ENCODE data around the gene STAMBPL1.

STAMBPL1 gene

GRCh38 chr10:88893611-88894010 is 13.6 kb downstream of the STAMBPL1 start:
- no peak for DNase-seq (ENCODE audit: low spot score)

GRCh38 chr10:88895250-88895649 is 15.2 kb downstream of the STAMBPL1 start:
- DNase-seq (ENCODE audit: low spot score) = no peak

DNA sequence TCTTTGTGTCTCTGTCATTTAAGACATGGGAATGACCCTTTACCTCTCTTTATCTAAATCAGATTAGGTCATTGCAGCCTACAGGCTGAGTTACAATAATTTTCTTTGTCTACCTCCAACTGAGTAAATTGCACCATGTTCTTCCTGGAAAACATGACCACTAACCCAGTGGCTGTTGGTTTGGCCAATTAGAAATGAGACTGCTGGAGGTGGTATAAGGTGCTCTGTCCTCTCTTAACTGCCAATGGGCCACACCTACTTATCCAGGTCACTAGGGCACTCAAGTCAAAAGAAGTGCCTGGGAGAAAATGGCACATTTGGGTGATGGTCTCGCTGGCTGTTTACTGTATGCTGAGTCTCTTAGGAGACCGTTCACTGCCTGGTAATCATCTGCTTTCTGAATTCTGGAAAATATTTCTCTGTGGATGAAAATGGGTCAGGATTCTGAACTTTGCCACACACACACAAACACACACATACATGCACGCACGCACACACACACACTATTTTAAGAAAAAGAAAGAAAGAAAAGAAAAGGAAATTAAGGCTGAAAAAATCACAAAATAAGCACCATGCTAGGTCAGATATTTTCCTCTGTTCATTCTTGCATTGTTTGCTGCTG is 16.4 kb downstream of the STAMBPL1 start:
- DNase-seq (ENCODE audit: low spot score) = no peak

DNA sequence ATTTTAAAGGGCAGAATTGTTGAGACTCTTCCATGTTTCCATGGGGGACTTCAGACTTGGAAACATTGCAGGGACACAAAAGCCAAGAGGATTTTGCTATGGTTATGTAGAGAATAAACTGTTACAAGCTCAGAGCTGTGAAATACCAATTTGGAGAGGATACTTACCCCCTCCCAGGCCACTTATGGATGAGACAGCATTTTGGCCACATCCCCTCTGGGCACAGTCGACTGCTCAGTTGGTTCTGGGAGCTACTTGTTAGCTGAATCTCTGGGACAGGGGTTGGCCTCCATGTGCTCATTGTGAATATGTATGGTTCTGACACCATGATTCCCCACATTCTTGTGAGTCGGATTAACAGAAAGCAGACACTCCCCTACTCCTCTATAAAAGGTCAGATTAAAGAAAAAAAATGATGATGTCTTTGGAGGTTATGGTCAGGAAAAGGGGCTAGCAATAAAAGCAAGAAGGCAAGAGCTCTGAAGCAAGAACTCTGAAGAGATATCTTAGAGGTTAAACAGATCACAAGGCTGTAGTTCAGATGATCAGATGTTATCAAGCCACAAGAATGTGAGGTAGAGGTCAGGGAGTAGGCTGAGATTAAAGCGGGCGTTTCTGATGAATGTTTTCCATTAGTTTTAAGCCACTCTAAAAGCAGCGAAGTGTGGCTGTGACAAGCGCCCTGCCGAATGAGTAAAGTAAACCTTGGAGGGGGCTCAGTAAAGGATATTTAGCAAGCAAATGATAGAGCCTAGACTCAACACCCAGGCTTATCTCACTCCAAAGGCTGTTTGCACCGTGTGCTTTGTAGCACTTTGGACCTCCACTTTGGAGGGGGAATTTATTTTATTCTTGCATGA is 17.2 kb downstream of the STAMBPL1 start:
- no peak for DNase-seq (ENCODE audit: low spot score)

GRCh38 chr10:88898727-88899126 is 18.7 kb downstream of the STAMBPL1 start:
- DNase-seq (ENCODE audit: low spot score) = no peak

GRCh38 chr10:88899886-88900285 is 19.8 kb downstream of the STAMBPL1 start:
- no peak for DNase-seq (ENCODE audit: low spot score)

GRCh38 chr10:88901206-88901983 is 21.4 kb downstream of the STAMBPL1 start:
- DNase-seq (ENCODE audit: low spot score) = no peak

- DNase-seq (ENCODE audit: low spot score) = no peak
Observed at GRCh38 chr10:88901984-88902789, 22.1 kb downstream of the STAMBPL1 start.

- no peak for DNase-seq (ENCODE audit: low spot score)
Observed at GRCh38 chr10:88903715-88904114, 23.7 kb downstream of the STAMBPL1 start.

DNA sequence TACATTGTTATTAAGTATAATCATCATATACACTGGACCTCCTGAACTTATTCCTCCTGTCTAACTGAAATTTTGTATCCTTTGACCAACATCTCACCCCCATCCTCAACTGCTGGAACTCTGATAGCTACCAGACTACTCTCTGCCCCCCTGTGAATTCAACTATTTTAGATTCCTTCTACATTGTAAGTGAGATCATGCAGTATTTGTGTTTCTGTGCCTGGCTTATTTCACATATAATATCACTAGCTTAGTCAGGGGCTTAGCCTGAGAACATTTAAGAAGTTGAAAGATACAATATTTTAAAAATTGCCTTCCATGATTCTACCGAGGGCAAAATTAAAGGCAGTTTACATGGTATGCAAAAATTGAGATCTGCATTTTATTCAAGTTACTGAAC is 26.9 kb downstream of the STAMBPL1 start:
- no peak for DNase-seq (ENCODE audit: low spot score)

GRCh38 chr10:88908194-88908593 is 28.1 kb downstream of the STAMBPL1 start:
- no peak for DNase-seq (ENCODE audit: low spot score)

DNA sequence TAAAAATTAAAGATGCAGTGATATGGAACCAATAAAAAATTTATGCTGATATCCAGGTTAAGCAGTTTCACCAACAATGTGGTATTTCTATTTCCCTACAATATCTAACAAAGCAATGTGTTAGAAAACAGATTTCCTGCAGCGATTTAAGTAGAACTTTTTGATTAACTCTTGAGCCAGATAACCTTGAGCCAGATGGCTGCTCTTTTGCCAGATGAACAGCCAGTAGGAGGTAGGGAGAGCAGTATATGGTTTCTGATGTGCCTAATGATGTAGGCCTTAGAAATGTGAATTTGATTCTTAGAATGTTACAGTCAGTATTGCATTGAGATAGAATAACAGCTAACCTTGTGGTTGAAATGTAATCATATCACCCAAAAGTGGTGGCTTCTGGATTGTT is 31.1 kb downstream of the STAMBPL1 start:
- no peak for DNase-seq (ENCODE audit: low spot score)

GRCh38 chr10:88911851-88912250 is 31.8 kb downstream of the STAMBPL1 start:
- DNase-seq (ENCODE audit: low spot score) = no peak

DNA sequence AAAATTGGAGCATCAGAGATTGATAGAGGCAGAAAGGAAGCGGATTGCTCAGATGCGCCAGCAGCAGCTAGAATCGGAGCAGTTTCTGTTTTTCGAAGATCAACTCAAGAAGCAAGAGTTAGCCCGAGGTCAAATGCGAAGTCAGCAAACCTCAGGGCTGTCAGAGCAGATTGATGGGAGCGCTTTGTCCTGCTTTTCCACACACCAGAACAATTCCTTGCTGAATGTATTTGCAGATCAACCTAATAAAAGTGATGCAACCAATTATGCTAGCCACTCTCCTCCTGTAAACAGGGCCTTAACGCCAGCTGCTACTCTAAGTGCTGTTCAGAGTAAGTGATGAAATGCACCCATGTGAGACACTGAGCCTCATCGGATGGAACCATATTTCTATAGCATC is 33.1 kb downstream of the STAMBPL1 start:
- no peak for DNase-seq (ENCODE audit: low spot score)

DNA sequence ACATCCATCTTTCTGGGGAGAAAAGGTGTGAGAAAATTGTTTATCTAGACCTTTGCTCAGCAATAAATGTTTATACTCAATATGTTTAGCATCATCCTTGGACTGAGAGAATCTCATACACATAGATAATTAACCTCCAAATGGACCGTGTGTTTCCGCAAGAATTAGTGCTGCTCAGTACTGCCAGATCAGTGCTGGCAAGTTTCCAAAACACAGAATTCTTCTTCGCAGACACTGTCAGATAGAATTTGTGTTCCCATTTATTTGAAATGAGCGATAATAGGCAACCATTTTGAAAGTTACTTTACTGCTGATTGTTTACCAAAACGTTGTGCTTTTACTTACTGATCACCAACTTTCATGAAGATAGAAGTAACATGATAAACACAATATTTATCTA is 33.7 kb downstream of the STAMBPL1 start:
- DNase-seq (ENCODE audit: low spot score) = no peak

- no peak for DNase-seq (ENCODE audit: low spot score)
Observed at GRCh38 chr10:88915781-88916180, 35.7 kb downstream of the STAMBPL1 start.

GRCh38 chr10:88916231-88916630 is 36.2 kb downstream of the STAMBPL1 start:
- DNase-seq (ENCODE audit: low spot score) = no peak

- no peak for DNase-seq (ENCODE audit: low spot score)
Observed at GRCh38 chr10:88916986-88917385, 36.9 kb downstream of the STAMBPL1 start.

- no peak for DNase-seq (ENCODE audit: low spot score)
Observed at GRCh38 chr10:88918191-88918905, 38.3 kb downstream of the STAMBPL1 start.

DNA sequence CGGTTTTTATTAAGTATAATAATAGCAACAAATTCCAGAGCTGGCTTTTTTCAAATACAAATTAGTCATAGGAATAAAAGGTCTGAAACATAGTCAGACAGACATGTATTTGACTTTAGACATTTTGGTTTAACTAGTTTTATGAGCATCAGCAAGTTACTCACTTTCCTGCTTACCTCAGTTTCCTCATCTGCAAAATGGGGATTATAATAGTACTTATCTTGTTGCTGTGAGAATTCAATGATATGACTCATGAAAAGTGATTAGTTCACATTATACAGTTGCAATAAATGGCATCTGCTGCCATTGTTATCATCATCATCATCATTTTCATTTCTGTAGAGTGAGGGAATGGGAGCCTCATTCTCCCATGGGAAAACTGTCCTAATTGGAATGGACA is 39.0 kb downstream of the STAMBPL1 start:
- DNase-seq (ENCODE audit: low spot score) = no peak

- DNase-seq (ENCODE audit: low spot score) = no peak
Observed at GRCh38 chr10:88920198-88920597, 40.2 kb downstream of the STAMBPL1 start.

Measured in kidney capillary endothelial cell (primary cell).